Lower leg skin (tissue), 4 donors: ENCODE results near the gene SCTR. TPM values are rescaled to one million over a fixed set of nuclear protein-coding genes. Genes with fewer than 3 reads are reported as not detected.

Experiments
- DNase-seq, 2 donors: peaks; one replicate each; pipeline ENCODE4 v3.0.0-alpha.2; 2019; ENCODE audit warnings: low spot score in 2 of 2
- H3K4me3 ChIP-seq: fragments of 200-600 bp; sonication (generic); 2 replicates; pipeline ENCODE4 v1.5.1; 2017; ENCODE audit warnings: mild to moderate bottlenecking, low read depth; ENCODE audit not compliant: poor library complexity, severe bottlenecking
- POLR2A ChIP-seq, 2 donors: fragments of 450-650 bp; IDR thresholded peaks; one replicate each; pipeline ENCODE4 v1.6.1; 2016 to 2017; ENCODE audit warnings: antibody characterized with exemption in 2 of 2, mild to moderate bottlenecking in 1 of 2, moderate library complexity in 1 of 2
- WGBS, 2 donors: methylation state at CpG; one replicate each; pipeline ENCODE4 v1.1.5; 2018; 5-methylcytosine and 5-hydroxymethylcytosine counted together
- intact Hi-C: fragments of 100-400 bp; cut with DNase I; formaldehyde crosslinking; loops from one replicate; pipeline ENCODE4 v1.15.0; 2023; ENCODE audit warnings: low total_unique reads
- total RNA-seq, 4 donors: library from RNA; depleted of rRNA; stranded (reverse); fragments of >200 nt; gene quantifications; one replicate each; pipeline ENCODE4 v1.1.0, GENCODE V29; 2016
- TF ChIP-seq, protein P1 (sequence below), 3 donors: fragments of 450-650 bp; IDR thresholded peaks; one replicate each; pipeline ENCODE4 v1.5.1; 2016; ENCODE audit warnings: antibody characterized with exemption in 3 of 3, mild to moderate bottlenecking in 3 of 3, moderate library complexity in 2 of 3

SCTR gene
- total RNA-seq, 4 donors from 2014 or later: not detected

DNA sequence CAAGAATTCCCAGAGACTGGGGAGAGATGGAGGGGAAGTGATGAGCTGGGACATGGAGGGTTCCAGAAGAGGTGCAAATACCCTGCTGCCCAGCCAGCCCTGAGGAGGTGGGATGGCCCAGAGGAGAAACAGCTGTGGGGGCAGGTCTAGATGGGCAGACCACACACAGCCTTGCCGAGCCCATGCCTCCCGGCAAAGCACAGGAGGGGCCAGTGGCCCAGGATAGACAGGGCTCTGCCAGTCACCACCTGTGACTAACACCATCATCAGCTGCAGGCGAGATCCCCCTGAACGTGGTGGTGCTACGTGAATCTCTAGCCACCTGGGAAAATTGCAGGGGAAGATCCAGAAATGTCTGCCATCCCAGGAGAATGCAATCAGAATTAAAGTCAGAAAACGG lies 39.4 kb downstream of the SCTR start:
- 59 to 60% methylated on average over 6 of the region's 6 CpGs for WGBS, 2 donors
- no peak overlapping the region for H3K4me3 ChIP-seq
- peak; percentile 3 to 45 for DNase-seq
- intact Hi-C loops: no loop called here
- TF ChIP-seq, protein P1, sequence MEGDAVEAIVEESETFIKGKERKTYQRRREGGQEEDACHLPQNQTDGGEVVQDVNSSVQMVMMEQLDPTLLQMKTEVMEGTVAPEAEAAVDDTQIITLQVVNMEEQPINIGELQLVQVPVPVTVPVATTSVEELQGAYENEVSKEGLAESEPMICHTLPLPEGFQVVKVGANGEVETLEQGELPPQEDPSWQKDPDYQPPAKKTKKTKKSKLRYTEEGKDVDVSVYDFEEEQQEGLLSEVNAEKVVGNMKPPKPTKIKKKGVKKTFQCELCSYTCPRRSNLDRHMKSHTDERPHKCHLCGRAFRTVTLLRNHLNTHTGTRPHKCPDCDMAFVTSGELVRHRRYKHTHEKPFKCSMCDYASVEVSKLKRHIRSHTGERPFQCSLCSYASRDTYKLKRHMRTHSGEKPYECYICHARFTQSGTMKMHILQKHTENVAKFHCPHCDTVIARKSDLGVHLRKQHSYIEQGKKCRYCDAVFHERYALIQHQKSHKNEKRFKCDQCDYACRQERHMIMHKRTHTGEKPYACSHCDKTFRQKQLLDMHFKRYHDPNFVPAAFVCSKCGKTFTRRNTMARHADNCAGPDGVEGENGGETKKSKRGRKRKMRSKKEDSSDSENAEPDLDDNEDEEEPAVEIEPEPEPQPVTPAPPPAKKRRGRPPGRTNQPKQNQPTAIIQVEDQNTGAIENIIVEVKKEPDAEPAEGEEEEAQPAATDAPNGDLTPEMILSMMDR (IDR thresholded peaks at IDR 0.05): no peak
- no peak for TF ChIP-seq POLR2A (IDR thresholded peaks at IDR 0.05)

DNA sequence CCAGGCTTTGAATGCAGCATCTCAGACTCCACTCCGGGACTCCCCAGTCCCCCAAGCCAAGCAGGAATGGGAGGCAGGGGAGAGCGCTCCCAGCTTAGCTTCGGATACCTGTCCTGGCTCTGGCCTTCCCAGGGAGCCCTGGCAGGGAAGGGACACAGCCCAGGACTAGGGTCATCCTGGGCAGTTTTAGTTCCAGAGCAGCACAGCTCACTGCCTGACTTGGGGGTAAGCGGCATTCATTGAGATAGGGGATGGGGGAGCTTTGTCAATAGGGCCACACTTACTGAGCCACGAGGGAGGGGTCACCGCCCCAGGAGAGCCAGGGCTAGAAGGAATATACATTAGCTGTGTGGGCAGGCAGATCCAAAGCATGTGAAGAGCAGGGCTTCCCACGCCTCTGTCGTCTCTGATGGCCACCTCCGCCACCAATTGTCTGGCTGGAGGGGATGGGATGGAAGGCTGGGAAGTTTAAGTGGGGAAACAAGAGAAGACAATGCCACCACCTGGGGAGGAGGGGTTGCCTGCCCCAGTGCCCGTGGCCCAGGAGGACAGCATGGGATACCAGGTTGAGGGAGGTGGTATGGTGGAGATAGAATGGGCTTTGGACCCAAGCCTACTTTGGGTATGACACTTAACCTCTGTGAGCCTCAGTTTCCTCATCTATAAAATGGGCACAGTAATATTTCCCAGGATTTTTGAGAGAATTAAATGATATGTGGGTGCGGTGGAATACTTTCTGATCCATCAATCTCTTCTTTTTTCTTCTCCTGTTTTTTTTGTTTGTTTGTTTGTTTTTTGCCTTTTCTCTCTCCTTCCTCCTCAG lies 40.2 kb downstream of the SCTR start:
- peak; percentile 11 to 75 for DNase-seq
- 86 to 96% methylated on average over 10 to 11 of the region's 11 CpGs for WGBS, 2 donors
- H3K4me3 ChIP-seq: no peak overlapping the region
- TF ChIP-seq, protein P1 (IDR thresholded peaks at IDR 0.05): no peak
- TF ChIP-seq POLR2A (IDR thresholded peaks at IDR 0.05): no peak
- intact Hi-C loops: no loop called here

DNA sequence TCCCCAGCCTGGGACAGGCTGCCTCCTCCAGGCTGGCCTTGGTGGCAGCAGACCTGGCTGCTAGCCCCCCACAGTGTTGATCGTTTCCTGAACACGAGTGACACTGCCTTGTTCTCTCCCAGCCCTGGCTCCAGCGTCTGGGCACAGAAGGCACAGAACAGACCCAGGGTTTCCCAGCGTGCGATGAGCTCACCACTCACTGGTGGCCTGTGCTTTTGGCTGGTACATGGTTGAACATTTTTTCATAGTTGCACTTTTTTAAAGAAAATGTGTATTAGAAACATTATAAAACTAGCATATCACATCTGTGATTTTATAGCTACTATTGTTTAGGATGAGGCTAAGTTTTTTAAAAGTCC lies 40.9 kb downstream of the SCTR start:
- intact Hi-C loops: no loop called here
- WGBS, 2 donors: 61 to 75% methylated on average over 5 of the region's 5 CpGs
- DNase-seq: no peak
- TF ChIP-seq, protein P1 (IDR thresholded peaks at IDR 0.05): no peak
- TF ChIP-seq POLR2A (IDR thresholded peaks at IDR 0.05): no peak
- no peak overlapping the region for H3K4me3 ChIP-seq

DNA sequence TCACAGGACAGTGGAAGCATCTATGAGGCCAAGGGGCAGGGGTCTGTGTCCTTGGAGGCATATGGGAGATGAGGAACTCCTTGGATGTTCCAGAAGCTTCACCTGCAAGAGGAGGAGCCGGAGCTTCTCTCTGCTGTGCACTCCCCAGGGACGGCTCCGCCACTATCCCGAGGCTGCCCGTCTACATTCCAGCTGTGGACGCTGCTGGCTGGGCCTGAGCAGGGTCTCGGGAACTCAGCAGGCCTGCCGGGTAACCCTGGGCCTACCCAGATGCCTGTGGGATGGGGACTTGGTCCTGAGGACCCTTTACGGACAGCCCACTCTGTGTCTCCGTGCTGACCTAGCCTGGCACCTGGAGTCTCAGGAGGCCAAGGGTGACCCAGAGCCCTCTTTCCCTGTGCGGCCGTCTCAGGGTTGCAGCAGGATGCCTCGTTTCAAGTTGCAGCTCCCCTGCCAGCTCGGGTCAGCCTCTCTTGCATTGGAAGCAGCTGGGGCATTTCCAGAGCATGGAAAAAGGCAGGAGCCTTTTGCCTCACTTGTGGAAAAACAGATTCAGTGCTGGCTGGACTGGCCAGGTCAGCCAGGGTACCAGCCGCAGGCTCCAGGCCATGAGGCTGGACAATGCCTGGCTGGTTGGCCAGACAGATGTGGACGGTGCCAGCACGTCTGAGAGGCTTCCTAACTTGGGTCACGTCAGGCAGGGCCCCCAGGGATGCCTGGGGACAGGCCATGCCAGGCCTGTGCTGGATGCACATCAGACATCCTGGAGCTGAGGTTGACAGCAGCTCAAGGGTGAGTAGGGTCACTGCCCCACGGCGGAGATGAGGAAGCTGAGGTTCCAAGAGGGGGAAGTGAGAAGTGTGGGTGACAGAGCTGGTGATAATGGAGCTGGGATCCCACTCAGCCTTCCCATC lies 41.5 kb downstream of the SCTR start:
- WGBS, 2 donors: 58 to 75% methylated on average over 15 to 18 of the region's 20 CpGs
- no peak for TF ChIP-seq POLR2A (IDR thresholded peaks at IDR 0.05)
- TF ChIP-seq, protein P1 (IDR thresholded peaks at IDR 0.05): no peak
- no peak overlapping the region for H3K4me3 ChIP-seq
- DNase-seq: peak; percentile 12 to 83
- intact Hi-C loops: no loop called here

DNA sequence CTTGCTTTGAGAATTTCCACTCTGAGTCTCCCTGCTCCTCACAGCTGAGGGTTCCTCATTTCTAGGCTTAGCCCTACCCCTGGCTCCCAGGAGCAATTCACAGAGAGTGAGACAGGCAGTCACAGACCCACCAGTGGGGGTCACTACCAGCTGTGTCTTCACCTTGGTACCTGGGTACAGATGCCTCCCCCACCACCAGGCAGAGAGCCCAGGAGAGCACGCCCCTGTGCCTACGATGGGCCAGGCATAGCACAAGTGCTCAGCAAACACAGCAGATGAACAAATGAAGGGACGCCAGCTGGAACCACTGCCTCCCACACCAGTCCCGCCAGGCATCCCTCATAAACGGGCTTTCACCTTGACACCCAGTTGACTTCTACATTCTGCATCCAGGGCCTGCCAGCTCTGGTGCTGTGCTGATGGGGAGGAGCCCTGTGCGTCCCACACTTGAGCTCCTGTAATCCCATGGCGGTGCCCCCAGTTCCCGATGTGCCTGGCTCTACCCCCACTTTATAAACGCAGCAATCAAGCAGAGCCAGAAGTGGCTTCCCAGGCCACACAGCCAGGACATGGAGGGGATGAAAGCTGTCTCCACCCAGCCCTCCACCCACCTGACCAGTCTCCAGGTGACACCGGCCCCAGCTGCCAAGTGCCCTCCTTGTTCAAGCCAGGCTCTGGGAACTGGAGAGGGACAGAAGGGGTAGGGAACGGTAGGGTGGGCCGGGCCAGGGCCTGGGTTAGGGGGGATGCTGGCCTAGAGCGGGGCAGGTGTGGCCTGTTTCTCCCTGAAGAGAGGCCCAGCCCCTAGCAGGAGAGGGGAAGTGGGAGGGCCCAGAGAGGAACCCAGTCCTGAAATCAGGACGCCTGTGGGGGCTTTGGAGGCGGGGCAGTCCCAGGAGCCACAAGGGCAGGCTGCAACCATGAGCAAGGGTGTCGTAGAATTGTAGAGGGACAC lies 42.5 kb downstream of the SCTR start:
- intact Hi-C loops: no loop called here
- TF ChIP-seq POLR2A (IDR thresholded peaks at IDR 0.05): no peak
- TF ChIP-seq, protein P1 (IDR thresholded peaks at IDR 0.05): no peak
- peak; percentile 10 to 77 for DNase-seq
- no peak overlapping the region for H3K4me3 ChIP-seq
- WGBS, 2 donors: 82 to 84% methylated on average over 16 of the region's 16 CpGs
